ENCODE data around the gene YIPF3. TPM values are rescaled to one million over a fixed set of nuclear protein-coding genes. Genes with fewer than 3 reads are reported as not detected.

The YIPF3 gene
- total and polyA plus RNA-seq, 9 of the 15 experiments (the other 6 are each of a cell fraction or from before 2014, with no cell fraction given), result 27.5 to 75.3 (median 57.6) TPM

- Histone ChIP-seq H3K9me3 (replicated peaks; ENCODE audit: control insufficient read depth, insufficient read depth, low read depth, low read length) (no peaks in the 10 kb centered on the region), H3K4me1 (replicated peaks in 1 of 2; ENCODE audit: control insufficient read depth in 2 of 2, insufficient read depth in 2 of 2, low read length in 2 of 2) (peaks cover 20 to 39% of the 10 kb centered on the region in 2 experiments; a peak in 4 of 5 replicates), H3K4me2 (ENCODE audit: insufficient read depth, low read length) (no peak overlapping the region), H2AFZ (ENCODE audit: low read depth, low read length) (no peak overlapping the region), H3K27me3 (ENCODE audit: control insufficient read depth in 2 of 2, insufficient read depth in 2 of 2, low read length in 2 of 2) (peaks cover 0 to 6% of the 10 kb centered on the region in 2 experiments; a peak in 2 of 5 replicates), H3K4me3 (peak overlapping the region; percentile 58), H3K36me3 (ENCODE audit: control insufficient read depth, insufficient read depth, low read length) (peaks cover 55% of the 10 kb centered on the region), H3K9ac (ENCODE audit: insufficient read depth in 1 of 2, low read depth in 2 of 2, low read length in 2 of 2) (peak overlapping the region in 1 of 2 experiments; percentile 90; a peak in 2 of 4 replicates), H3K9me1 (ENCODE audit: control insufficient read depth, insufficient read depth, low read length) (peaks cover 4% of the 10 kb centered on the region), H3K79me2 (ENCODE audit: control insufficient read depth, insufficient read depth, low read length) (peaks cover 14% of the 10 kb centered on the region), H3K27ac (ENCODE audit: extremely low read depth, low read depth, low read length) (no peak overlapping the region), H4K20me1 (replicated peaks; ENCODE audit: control insufficient read depth, insufficient read depth, low read length) (peaks cover 9% of the 10 kb centered on the region; the same call in 1 of the 2 replicates)
- DNase-seq (ENCODE audit: extremely low read depth in 1 of 4, low spot score in 3 of 4), result no peak
- in situ Hi-C loops (cut with MboI), result loop anchor here (5.0 kb wide), 1 partner anchor 603 kb away; no protein-coding TSS in a partner anchor
- CTCF ChIA-PET (ENCODE audit: low intra/inter-chr PET ratio), result no interaction called here
- ATAC-seq, result no peak
- POLR2A ChIA-PET, result interaction anchor here (1.1 to 1.9 kb wide), 4 partner anchors 20 to 33 kb away, joined by 3 to 7 read pairs (median 4); partner anchors contain the start of gene TJAP1
- WGBS (ENCODE audit: insufficient coverage, low coverage, missing lambda C conversion rate), result 90% methylated on average over 9 of the region's 10 CpGs
- FAIRE-seq, result no peak
- intact Hi-C loops (cut with micrococcal nuclease), result no loop called here
- no TSS peak for BruUV-seq (replicated peaks)
- TF ChIP-seq MEF2D (tag; conservative IDR thresholded peaks at IDR 0.05; ENCODE audit: low read depth) (no peak), CSDE1 (IDR thresholded peaks at IDR 0.05) (no peak), MYNN (IDR thresholded peaks at IDR 0.05) (no peak), MYNN (CRISPR knock-in tag; IDR thresholded peaks at IDR 0.05) (no peak), NELFE (IDR thresholded peaks at IDR 0.05; ENCODE audit: insufficient read depth, insufficient read length) (no peak), PTBP1 (IDR thresholded peaks at IDR 0.05; ENCODE audit: low read depth, low read length) (no peak), MGA (IDR thresholded peaks at IDR 0.05) (no peak), ZNF444 (CRISPR knock-in tag; IDR thresholded peaks at IDR 0.05) (no peak), NFIC (IDR thresholded peaks at IDR 0.05) (0 out of 2 replicates have a peak, but pooled peaks have one; percentile 3), ZNF316 (IDR thresholded peaks at IDR 0.05) (no peak), CAMTA2 (CRISPR knock-in tag; conservative IDR thresholded peaks at IDR 0.05) (0 out of 2 replicates have a peak, but pooled peaks have one; percentile 12), ZNF280B (CRISPR knock-in tag; IDR thresholded peaks at IDR 0.05) (no peak)
Measured at GRCh38 chr6:43510827-43511163, 5.9 kb downstream of the YIPF3 start.
